ENCODE data around the gene UNCX.
"Not testable (repeated sequence)": the region's sequence is repeated elsewhere in the genome, so short reads cannot be mapped to it uniquely, and the experiment has no call there.

The UNCX gene

DNA sequence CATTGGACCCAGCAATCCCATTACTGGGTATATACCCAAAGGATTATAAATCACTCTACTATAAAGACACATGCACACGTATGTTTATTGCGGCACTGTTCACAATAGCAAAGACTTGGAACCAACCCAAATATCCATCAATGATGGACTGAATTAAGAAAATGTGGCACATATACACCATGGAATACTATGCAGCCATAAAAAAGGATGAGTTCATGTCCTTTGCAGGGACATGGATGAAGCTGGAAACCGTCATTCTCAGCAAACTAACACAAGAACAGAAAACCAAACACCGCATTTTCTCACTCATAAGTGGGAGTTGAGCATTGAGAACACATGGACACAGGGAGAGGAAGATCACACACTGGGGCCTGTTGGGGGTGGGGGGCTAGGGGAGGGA lies 47.2 kb downstream of the UNCX start:
- DNase-seq: not testable (repeated sequence)

DNA sequence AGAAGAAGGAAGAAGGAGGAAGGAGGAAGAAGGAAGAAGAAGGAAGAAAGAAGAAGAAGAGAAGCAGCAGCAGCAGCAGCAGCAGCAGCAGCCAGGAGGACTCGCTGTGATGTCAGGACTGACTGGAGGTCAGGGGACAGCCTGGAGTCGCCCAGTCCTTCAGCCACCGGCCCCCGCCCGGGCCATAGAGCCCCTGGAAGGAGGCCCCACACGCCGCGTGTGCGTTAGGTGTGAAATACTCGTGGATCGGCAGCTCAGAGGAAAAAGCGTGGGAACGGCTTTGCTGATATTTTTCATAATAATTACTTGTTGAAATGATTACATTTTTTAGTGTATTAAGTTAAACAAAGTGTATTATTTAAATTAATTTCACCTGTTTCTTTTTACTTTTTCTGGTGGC lies 48.4 kb downstream of the UNCX start:
- DNase-seq: no peak

DNA sequence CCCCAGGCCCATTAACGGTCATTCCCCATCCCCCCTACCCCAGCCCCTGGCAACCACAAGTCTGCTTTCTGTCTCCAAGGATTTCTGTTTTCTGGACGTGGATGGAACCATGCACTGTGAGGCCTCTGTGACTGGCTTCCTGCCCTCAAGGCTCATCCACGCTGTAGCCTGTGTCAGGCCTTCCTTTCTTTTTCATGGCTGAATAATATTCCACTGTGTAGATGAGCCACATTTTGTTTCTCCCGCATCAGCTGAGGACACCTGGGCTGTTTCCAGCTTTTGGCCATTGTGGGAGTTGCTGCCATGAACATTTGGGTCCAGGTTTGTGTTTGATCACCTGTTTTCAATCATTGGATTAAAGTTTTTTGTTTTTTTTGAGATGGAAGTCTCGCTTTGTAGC lies 50.0 kb downstream of the UNCX start:
- no peak for DNase-seq

DNA sequence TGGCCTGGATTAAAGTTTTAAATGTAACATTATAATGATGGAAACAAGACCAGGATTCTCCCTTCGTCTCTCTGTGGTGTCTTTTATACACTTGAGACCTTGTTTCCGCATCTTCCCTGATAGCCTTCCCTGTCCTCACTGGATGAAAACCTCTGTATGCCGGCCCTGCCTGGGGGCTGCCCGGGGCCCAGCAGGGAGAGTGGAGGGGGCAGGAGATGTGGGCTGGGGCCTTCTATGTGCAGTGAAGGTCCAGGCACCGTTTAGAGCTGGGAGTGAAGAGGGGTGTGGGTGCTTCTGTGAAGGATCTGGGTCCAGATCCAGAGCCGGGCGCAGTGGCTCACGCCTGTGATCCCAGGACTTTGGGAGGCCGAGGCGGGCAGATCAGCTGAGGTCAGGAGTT lies 50.7 kb downstream of the UNCX start:
- no peak for DNase-seq

DNA sequence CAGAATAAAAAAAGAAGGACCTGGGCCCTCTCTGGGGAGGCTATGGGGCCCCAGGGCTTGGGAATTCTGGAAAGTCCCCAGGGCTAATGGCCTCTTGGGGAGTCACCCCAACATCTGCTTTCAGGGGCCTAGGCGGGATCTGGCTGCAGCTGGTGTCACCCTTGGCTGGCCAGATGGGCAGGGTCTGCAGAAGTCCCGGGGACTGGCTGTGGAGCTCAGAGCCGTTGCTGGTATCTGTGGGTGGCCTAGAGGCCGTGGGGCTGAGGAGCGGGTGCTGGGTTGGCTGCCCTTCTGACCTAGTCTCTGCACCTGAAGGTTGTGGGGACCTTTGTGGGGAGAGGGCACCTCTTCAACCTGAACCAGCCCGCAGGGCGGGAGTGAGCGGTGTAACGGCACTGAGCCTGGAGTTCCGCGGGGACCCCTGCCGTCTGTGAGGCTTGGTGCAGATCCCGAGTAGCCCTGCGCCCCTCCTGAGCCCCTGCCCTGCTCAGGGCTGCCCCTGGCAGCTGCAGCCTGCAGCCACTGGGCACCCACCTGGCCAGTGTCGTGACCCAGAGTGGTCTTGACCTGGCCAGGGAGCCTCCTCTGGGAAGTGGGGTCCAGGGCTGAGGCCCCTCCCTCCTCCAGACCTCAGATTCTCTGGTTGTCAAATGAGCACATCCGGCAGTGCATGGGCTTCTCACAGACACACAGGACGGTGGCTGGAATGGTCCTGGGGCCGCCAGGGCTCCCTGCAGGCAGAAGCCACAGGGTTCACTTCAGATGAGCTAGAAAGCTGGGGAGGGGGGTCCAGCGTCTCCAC lies 51.5 kb downstream of the UNCX start:
- DNase-seq: no peak

DNA sequence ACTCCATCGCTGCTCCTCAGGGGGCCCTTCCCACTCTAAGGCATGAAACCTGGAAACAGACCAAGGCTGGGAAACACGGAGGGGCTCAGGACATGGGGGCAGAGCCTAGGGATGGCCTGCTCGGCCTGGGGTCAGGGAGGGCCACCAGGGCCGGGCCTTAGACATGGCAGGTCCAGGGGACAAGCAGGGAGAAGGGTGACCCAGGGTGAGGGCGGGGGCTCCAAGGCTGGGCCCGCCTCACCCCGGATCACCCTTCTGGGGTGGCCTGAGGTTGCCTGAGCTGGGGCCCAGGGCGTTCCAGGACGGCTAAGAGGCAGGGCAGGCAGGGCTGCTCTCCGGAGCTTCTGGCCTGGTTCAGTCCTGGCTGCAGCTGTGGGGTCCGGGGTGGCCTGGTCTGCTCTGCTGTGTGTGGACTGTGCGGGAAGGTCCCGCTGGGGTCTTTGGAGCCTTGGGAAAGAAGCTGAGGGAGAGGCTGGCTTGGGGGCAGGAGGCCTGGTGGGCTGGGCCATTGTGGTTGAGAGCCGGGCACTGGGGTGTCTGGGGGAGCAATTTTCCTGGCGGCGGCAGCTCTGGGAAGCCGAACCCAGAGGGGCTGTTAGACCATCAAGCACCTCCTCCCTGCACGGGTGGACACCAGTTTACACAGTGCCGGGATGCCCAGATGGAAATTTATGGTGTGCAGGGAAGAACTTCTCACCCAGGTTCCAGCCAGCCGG lies 52.2 kb downstream of the UNCX start:
- DNase-seq: no peak

DNA sequence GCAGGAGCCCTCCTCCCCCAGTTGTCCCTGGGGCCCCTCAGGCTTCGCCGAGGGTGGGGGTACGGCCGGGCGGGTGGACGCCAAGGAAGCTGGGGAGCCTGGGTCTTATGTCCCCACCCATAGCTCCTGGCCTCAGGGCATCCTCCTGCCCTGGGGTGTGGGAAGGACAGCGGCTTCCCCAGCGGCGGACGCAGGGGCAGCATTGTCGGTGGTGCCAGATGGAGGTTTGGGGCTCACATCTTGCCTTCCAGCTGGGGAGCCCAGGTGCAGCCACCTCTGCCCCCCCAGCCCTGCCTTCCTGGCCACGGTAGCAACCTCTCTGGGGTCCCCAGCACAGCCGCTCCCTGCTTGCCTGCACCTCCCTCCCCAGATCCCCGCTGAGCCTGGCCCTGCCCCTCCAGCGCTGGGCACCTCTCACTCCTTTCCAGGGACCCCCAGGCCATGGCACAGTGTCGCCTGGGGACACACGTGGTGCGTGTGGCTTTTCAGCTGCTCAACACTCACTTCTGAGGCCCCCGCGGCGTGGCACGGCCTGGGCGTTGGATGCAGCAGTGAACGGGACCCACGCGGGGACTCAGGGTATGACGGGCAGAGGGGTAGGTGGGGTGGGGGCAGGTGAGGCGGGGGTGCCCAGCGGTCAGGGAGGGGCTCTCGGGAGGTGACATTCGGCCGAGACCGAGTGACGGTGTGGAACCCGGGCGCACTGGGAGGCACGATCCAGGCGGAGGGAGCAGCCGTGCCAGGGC lies 53.1 kb downstream of the UNCX start:
- DNase-seq: no peak

All from SW 1271 (cell line).